ENCODE measurements around the gene USP37. TPM values are rescaled to one million over a fixed set of nuclear protein-coding genes. Genes with fewer than 3 reads are reported as not detected.

The USP37 gene
- total and polyA plus RNA-seq, 2 of the 13 experiments (the other 11 are each of a cell fraction or from before 2014, with no cell fraction given), result 6.5 to 30.6 TPM

DNA sequence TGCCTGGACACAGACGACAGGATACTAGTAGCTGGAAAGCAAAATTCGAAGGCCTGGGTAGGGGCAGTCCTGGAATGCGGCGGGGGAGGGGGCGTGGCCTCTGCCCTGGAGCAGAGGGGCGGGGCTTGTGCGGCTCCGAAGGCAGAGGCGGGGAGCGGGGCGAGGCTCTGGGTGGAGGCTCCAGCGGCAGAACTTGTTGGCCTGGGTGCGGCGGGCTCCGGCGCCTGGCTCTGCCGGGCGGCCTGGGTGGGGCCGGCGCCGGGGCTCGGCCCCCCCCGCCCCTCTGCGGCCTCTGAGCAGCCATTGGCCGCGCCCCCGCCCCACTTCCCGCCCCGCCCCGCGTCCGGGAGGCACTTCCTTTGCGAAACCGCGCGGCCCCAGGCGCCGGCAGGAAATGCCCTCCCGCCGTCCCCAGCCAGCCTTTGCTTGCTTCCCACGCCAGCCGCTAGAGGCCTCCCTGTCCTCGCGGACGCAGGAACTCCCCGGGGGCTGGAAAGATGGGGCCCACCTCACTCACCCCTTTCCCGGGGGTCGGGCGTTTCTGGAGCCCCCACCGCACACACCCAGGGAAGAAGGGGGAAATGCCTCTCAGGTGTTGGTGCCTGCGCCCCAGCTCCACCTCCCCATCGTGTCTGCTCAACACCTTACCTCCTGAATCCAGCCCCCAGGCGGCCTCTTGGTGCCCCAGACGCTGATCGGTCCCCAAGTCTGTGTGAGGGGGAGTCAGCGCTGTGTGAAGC lies 161.8 kb downstream of the USP37 start (continued):
- no peak for TF ChIP-seq CBX2 (IDR thresholded peaks at IDR 0.05; ENCODE audit: low read depth, low read length)
- TF ChIP-seq CBX2 (CRISPR knock-in tag; IDR thresholded peaks at IDR 0.05; ENCODE audit: low read depth), result no peak
- TF ChIP-seq, protein P1, sequence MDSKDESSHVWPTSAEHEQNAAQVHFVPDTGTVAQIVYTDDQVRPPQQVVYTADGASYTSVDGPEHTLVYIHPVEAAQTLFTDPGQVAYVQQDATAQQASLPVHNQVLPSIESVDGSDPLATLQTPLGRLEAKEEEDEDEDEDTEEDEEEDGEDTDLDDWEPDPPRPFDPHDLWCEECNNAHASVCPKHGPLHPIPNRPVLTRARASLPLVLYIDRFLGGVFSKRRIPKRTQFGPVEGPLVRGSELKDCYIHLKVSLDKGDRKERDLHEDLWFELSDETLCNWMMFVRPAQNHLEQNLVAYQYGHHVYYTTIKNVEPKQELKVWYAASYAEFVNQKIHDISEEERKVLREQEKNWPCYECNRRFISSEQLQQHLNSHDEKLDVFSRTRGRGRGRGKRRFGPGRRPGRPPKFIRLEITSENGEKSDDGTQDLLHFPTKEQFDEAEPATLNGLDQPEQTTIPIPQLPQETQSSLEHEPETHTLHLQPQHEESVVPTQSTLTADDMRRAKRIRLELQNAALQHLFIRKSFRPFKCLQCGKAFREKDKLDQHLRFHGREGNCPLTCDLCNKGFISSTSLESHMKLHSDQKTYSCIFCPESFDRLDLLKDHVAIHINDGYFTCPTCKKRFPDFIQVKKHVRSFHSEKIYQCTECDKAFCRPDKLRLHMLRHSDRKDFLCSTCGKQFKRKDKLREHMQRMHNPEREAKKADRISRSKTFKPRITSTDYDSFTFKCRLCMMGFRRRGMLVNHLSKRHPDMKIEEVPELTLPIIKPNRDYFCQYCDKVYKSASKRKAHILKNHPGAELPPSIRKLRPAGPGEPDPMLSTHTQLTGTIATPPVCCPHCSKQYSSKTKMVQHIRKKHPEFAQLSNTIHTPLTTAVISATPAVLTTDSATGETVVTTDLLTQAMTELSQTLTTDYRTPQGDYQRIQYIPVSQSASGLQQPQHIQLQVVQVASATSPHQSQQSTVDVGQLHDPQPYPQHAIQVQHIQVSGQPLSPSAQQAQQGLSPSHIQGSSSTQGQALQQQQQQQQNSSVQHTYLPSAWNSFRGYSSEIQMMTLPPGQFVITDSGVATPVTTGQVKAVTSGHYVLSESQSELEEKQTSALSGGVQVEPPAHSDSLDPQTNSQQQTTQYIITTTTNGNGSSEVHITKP (CRISPR knock-in tag; IDR thresholded peaks at IDR 0.05; ENCODE audit: low read depth), result peak; percentile 40; the same call in 1 of the 2 replicates
- TF ChIP-seq, protein P2, sequence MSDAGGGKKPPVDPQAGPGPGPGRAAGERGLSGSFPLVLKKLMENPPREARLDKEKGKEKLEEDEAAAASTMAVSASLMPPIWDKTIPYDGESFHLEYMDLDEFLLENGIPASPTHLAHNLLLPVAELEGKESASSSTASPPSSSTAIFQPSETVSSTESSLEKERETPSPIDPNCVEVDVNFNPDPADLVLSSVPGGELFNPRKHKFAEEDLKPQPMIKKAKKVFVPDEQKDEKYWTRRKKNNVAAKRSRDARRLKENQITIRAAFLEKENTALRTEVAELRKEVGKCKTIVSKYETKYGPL (CRISPR knock-in tag; IDR thresholded peaks at IDR 0.05), result no peak
- TF ChIP-seq, protein P3, sequence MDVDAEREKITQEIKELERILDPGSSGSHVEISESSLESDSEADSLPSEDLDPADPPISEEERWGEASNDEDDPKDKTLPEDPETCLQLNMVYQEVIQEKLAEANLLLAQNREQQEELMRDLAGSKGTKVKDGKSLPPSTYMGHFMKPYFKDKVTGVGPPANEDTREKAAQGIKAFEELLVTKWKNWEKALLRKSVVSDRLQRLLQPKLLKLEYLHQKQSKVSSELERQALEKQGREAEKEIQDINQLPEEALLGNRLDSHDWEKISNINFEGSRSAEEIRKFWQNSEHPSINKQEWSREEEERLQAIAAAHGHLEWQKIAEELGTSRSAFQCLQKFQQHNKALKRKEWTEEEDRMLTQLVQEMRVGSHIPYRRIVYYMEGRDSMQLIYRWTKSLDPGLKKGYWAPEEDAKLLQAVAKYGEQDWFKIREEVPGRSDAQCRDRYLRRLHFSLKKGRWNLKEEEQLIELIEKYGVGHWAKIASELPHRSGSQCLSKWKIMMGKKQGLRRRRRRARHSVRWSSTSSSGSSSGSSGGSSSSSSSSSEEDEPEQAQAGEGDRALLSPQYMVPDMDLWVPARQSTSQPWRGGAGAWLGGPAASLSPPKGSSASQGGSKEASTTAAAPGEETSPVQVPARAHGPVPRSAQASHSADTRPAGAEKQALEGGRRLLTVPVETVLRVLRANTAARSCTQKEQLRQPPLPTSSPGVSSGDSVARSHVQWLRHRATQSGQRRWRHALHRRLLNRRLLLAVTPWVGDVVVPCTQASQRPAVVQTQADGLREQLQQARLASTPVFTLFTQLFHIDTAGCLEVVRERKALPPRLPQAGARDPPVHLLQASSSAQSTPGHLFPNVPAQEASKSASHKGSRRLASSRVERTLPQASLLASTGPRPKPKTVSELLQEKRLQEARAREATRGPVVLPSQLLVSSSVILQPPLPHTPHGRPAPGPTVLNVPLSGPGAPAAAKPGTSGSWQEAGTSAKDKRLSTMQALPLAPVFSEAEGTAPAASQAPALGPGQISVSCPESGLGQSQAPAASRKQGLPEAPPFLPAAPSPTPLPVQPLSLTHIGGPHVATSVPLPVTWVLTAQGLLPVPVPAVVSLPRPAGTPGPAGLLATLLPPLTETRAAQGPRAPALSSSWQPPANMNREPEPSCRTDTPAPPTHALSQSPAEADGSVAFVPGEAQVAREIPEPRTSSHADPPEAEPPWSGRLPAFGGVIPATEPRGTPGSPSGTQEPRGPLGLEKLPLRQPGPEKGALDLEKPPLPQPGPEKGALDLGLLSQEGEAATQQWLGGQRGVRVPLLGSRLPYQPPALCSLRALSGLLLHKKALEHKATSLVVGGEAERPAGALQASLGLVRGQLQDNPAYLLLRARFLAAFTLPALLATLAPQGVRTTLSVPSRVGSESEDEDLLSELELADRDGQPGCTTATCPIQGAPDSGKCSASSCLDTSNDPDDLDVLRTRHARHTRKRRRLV (CRISPR knock-in tag; IDR thresholded peaks at IDR 0.05), result 0 out of 2 replicates have a peak, but pooled peaks have one; percentile 46
- no peak for TF ChIP-seq SMARCE1 (IDR thresholded peaks at IDR 0.05; ENCODE audit: borderline replicate concordance)
- no peak for TF ChIP-seq NRL (CRISPR knock-in tag; IDR thresholded peaks at IDR 0.05; ENCODE audit: borderline replicate concordance)
- TF ChIP-seq AHR (CRISPR knock-in tag; IDR thresholded peaks at IDR 0.05), result peak; percentile 25; the same call in 1 of the 2 replicates
- peak; percentile 90 for TF ChIP-seq CBFB (CRISPR knock-in tag; IDR thresholded peaks at IDR 0.05)
- TF ChIP-seq KMT2A (CRISPR knock-in tag; IDR thresholded peaks at IDR 0.05), result peak; percentile 57; the same call in 1 of the 2 replicates
- TF ChIP-seq TSC22D2 (CRISPR knock-in tag; IDR thresholded peaks at IDR 0.05; ENCODE audit: borderline replicate concordance), result peak; percentile 57; the same call in 1 of the 2 replicates
- TF ChIP-seq SP2 (CRISPR knock-in tag; IDR thresholded peaks at IDR 0.05), result peak; percentile 64; the same call in 1 of the 2 replicates
- TF ChIP-seq ZNF367 (CRISPR knock-in tag; IDR thresholded peaks at IDR 0.05; ENCODE audit: borderline replicate concordance), result no peak; the same call in 1 of the 2 replicates
- TF ChIP-seq KLF15 (CRISPR knock-in tag; IDR thresholded peaks at IDR 0.05; ENCODE audit: borderline replicate concordance), result peak; percentile 42; the same call in 1 of the 2 replicates
- peak; percentile 37; the same call in 1 of the 2 replicates for TF ChIP-seq TARDBP (CRISPR knock-in tag; IDR thresholded peaks at IDR 0.05)
- peak; percentile 68; the same call in 1 of the 2 replicates for TF ChIP-seq ZNF160 (CRISPR knock-in tag; IDR thresholded peaks at IDR 0.05)
- no peak for TF ChIP-seq HDAC6 (IDR thresholded peaks at IDR 0.05; ENCODE audit: low read depth, low read length)
- TF ChIP-seq PAX8 (CRISPR knock-in tag; IDR thresholded peaks at IDR 0.05; ENCODE audit: borderline replicate concordance), result no peak
- TF ChIP-seq ZFP41 (CRISPR knock-in tag; IDR thresholded peaks at IDR 0.05; ENCODE audit: borderline replicate concordance), result peak; percentile 77; the same call in 1 of the 2 replicates
- peak; percentile 80; the same call in 1 of the 2 replicates for TF ChIP-seq MXD4 (CRISPR knock-in tag; IDR thresholded peaks at IDR 0.05)

Measured in HepG2 (cell line).